GM21526 (cell line): ENCODE measurements around the gene ZNF621.
"Not testable (repeated sequence)": the region's sequence is repeated elsewhere in the genome, so short reads cannot be mapped to it uniquely, and the experiment has no call there.

Experiments
- ATAC-seq: cut with Tn5 transposase; IDR thresholded peaks from one replicate; pipeline ENCODE4 v1.9.1; 2021; ENCODE audit warnings: moderate library complexity; ENCODE audit not compliant: unreplicated experiment, low FRiP score

ZNF621 gene

DNA sequence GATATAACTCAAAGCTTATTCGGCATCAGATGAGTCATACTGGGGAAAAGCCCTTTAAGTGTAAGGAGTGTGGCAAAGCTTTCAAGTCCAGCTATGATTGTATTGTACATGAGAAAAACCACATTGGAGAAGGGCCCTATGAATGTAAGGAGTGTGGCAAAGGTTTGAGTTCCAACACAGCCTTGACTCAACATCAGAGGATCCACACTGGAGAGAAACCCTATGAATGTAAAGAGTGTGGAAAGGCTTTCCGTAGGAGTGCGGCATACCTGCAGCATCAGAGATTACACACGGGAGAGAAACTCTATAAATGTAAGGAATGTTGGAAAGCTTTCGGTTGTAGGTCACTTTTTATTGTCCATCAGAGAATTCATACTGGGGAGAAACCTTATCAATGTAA, 7.5 kb downstream of the ZNF621 start:
- ATAC-seq: no peak

DNA sequence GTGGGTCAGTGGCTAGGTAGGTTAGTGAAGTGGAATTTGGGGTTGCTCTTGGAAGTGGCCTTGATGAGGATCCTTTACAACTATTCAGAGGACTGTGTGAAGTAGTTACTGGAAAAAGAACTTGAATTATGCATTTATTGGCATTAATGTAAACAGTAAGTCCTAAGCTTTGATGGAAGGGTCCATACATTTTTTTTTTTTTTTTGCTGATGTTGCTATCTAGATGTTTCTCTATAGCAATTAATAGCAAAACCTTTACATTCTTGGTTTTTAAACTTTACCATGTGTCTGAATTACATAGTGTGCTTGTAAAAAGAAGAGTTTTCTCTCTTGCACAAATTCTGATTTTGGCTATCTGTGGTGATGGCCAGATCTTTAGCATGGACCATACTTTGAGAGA, 9.5 kb downstream of the ZNF621 start:
- no peak for ATAC-seq

DNA sequence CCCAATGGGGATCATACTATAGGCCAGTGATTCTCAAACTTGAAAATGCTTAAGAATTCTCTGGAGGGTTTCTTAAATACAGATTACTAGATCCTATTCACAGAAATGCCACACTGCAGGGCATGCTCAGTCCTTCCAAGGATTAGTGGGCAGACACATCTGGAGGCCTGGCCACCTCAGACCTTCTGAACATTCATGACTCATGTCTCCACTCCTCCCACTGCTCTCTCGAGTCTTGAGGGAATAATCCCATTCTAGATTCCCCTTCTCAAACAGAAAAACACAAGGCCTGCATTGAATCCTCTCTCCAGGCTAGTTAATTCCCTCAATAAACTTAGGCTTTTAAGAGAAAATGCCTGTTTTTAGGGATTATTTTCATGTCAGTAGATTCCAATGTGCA, 22.1 kb downstream of the ZNF621 start:
- ATAC-seq: no peak

DNA sequence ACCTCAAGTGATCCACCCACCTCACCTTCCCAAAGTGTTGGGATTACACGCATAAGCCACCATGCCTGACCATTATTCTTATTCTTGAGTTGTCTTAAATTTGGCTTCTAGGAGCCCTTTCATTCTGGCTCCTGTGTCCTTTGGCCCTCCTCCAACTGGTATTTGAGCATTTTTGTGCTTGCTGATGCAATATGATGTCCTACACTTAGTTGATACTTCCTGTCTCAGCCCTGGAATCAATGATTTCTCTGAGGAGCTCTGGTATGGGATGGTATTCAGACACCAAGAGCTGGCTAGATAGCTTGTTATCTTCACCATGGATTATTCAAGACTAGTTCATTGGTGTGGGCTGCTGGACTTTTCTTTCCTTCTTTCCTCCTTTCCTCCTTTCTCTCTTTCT, 25.4 kb downstream of the ZNF621 start:
- no peak for ATAC-seq

DNA sequence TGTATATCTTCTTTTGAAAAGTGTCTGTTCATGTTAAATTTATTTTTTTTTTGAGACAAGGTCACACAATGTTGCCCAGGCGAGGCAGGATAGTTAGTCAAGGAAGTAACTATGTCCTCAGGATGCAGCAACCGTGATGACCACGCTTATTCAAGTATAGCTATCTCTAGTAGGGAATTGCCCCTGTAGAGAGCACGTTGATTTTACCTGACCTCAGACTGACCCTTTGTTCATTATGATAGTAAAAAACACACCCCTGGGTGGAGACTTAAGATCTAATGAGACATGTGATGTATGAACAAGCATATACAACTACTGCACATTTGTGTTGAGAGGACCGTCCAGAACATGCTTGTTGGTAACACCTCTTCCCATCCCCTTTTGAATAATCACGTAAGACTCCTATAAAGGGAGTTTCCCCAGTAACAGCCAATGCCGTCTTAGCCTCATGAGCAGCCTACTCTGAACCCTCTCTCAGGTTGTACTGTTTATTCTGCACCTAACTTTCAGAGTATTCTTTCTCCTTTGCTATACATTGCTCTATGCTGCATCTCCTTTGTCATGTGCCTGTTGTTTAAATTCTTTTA, 32.9 kb downstream of the ZNF621 start:
- ATAC-seq: no peak

DNA sequence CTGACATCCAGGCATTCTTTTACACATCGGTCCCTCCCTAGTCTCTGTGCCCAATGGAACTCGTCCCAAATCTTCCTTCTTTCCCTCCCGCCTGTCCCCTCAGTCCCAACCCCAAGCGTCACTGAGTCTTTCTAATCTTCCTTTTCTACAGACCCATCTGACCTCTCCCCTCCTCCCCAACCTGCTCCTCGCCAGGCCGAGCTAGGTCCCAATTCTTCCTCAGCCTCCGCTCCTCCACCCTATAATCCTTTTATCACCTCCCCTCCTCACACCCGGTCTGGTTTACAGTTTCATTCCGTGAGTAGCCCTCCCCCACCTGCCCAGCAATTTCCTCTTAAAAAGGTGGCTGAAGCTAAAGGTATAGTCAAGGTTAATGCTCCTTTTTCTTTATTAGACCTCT, 37.7 kb downstream of the ZNF621 start:
- ATAC-seq: not testable (repeated sequence)

DNA sequence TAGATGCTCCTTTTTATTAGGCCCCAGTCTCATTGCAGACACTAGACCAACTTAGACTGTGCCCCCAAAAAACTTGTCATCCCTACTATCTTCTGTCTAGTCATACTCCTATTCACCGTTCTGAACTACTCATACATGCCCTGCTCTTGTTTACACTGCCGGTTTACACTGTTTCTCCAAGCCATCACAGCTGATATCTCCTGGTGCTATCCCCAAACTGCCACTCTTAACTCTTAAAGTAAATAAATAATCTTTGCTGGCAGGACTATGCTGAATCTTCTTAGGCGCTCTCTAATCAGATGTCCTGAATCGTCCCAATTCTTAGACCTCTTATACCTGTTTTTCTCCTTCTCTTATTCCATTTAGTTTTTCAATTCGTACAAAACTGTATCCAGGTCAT, 40.9 kb downstream of the ZNF621 start:
- ATAC-seq: not testable (repeated sequence)

DNA sequence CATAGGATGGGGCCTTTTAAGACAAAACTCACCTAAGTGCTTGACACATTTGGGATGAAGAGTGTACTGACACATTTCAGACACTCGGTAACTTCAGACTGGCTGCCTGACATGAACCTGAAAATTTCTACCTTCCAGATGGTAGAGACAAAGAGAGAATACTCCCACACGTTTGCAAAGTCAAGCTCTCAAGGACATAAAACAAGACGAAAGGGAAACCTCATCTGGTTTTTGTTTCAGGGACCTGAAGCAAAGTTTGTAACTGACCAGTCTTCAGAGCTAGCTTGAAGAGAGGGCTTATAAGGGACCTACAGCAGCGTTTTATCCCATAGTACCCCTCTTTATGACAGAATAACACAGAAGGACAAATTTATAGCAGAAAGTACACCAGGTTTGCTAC, 41.9 kb downstream of the ZNF621 start:
- ATAC-seq: no peak

DNA sequence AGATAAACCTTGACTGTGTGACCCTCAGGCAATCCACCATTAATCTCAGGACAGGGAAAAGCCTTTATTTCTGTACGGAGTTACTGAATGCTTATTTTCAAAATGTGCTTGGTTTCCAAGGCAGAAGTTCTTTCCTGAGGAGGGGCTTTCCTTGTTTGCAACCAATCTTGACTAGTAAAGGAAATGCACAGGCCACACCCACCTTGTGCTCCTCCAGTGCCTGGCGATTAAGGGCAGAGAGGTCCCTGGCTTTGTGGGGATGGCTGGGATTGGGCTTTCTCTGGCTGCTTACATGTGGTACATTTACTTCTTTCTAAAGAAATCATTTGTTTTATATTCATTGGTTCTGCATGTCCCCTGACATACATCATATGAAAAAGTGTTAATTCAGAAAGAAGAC, 47.8 kb downstream of the ZNF621 start:
- ATAC-seq: no peak

DNA sequence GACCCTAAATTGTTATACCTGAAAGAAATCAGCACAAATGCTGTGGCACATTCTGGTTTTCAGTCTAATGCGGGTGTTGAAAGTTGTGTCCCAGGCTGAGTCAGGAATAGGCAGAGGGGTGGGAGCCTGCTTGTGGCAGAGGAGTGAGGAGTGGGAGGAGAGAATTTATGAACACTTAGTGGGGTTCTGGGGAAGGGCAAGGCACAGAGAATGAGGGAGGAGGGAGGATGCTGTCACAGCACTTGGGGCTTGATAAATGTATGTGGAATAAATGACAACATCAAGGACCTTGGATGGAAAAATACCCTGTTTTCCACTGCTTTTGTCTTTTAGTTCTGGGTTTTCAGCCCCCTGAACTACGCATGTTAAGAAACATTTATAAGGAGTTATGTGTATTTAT, 49.3 kb downstream of the ZNF621 start:
- no peak for ATAC-seq

DNA sequence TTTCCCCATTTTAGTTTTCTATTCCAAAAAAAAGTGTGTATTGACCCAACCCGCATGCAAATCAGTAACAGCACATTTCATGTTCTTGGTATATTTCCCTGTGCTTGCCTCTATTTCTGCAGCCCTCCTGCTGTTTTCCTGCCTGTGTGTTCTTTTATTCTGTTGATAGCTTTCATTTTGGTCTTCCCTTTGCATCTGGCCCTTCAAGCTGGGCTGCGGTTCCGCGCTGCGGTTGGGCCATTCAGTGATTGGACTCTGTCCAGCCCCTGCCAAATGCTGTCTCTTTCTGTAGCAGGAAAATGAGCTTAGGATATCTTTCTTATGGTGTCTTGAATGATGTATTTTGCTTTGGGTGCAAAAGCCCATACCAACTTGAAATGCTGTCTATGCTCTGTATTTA, 49.9 kb downstream of the ZNF621 start:
- ATAC-seq: no peak

DNA sequence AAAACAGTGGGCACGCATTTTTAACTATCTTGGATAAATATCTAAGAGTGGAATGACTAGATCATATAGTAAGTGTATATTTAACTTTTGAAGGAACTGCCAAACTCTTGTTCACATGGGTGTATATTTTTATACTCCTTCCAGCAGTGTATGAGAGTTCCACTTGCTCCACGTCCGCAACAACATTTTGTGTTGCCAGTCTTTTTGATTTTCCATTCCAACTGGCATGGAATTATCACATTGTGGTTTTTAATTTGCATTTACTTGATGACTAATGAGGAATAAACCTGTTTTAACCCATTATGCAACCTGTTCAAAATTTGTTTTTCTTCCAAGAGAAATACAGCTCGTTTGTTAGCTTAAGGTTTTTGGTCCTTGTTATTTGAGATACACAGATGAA, 51.6 kb downstream of the ZNF621 start:
- no peak for ATAC-seq

DNA sequence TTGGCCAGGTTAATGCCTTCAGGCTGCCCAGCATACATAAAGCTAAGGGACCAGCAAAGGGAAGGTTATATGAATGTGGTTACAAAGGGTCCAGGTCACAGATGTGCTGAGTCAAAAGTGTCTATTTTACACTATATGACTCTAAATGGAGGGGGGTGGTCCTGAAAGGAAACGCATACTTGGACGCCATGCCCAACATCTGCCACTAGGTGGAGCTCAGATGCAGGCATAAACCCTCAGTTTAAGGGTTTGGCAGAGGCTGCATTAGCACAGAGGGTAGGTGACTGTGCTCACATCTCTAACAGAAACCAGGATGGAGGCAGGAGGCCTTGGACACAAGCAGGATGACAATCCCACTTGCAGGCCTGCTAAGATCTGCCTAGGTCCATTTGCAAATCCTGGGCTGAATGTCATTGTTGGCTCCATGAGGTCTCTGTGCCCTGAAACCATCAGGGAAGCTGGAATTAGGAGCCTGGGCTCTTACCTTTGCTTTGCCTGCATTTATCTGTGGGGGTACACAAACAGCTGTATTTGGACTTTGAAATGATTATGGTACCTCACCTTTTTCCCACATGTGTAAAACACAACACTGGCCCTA, 55.8 kb downstream of the ZNF621 start:
- ATAC-seq: no peak

DNA sequence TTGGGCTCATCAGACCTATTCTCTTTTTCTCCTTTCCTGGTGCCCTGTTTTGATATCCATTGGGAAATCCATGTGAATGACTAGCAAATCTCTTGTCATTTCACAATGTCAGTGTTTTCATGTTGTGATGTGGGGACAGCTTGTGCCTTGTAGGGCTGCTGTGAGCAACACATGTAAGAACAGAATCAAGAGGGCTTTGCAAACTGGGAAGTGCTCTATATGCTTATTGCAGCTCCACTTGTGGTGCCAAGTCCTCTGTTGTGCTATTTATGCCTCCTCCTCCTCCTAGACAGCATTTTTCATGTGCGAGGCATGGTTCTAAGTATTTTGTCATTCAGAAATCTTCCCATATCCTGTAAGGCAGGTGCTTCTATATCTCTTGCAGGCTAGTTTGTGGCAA, 56.4 kb downstream of the ZNF621 start:
- ATAC-seq: no peak

DNA sequence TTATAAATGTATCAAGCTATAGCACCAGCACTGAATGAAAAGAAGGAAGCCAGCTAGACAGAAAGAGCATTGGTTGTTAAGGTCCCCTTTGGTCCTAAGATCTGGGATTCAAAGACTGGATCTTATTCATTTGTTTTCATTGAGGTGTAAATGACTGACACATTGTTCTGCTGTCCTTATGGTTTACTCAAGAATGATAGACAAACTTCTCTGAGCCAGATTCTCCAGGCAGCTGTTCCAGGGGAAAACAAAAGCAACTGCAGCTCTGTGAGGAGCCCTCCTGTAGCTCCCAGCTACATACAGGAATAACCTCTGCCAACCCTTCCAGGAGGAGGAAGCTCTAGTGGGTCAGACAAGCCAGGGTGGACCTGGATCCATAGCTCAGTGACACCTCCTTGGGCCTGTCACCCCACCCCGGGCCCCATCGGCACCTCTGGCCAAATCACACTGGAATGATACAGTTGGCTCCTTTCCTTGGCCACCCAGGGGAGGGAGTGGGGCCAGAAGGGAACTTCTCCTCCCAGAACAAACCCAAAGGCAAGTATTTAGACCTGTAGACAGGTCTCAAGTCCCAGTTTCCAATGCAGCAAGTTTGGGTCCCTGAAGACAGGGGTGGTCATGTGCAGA, 57.8 kb downstream of the ZNF621 start:
- ATAC-seq: no peak

DNA sequence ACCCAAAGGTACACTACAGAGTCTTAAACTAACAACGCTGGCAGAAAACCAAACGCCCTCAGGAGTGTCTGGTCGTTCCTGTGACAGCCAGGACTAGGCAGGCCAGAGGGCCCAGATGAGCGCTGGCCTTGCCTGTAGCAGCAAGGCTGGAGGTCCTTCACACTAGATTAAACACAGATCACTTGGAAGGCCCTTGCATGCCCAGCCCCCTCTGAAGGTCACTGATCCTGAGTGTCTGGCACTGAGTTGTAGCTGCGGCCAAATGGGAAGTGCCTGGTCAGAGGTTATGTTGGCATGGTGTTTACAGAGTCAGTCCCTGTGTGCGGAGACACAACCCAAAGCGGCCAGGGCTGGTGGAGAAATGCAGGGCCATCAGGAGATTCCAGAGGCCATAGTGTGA, 58.9 kb downstream of the ZNF621 start:
- no peak for ATAC-seq

DNA sequence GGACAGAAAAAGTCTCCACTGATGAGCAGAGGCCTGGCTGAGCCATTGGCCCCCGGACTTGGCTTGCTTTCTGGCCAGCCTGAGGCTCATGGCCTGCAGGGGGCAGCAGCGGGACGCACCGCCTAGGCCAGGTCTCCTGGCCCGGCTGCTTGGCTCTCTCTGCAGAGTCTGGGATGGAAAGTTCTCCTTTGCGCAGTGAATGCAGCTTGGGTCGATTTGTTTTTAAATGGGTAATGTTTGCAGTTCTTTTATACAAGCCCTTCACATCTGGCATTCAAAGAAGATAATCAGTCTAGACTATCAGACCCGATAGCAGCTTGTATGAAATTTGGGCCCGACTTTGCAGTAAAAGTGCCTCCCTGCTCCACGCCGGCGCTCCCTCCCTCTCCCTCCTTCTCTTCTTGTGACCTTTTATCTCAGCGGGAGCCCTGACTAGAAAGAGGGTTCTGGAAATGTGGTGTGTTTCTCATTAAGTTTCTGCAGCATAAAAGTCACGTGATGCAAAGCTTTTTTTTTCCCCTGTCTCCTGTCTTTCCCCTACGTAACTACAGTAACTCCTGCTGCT, 59.9 kb downstream of the ZNF621 start:
- ATAC-seq: no peak

DNA sequence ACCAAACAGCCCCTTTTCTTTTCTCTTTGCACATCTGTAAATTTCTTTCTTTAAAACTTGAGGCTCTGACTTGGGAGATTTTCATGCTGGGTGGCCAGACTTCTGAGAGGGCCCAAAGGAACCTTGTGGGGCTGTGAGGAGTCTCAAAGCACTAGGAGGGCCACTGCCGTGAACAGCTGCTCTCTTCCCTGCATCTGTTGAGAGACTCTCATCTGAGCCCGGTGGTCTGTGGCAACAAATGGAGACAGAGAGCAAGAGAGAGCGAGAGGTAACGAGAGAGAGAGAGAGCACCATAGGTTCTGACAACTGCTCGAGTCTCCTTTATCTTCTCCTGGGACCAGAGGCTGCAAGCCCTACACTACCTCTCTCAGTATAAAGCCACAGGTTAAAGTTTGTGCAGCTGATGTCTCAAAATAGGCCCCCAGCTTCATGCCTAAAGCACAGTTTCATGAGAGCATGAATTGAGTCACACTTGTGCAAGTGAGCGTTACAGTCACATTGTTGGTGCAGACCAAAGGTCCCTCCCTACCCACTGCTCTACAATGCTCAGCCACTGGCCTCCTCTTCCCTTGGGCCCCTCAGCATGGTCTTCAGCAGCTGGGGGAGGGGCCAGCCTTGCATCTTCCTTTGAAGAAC, 60.7 kb downstream of the ZNF621 start:
- ATAC-seq: no peak

DNA sequence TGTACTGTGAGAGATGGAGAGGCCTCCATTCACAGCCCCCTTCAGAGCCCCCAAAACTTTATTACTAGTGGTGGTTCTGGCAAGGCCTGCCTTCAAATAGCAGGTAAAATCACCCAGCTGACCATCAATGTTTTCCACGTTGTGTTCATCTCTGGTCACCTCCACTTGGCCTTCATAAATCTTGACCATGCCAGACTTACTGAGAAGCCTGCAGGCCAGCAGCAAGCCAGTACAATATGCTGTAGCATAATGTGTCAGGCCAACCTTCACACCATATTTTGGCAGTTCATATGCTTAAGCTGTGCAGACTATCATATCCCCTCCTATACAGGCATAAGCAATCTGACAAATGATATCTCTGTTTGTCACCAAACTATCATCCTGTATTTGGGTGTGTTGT, 62.1 kb downstream of the ZNF621 start:
- no peak for ATAC-seq

DNA sequence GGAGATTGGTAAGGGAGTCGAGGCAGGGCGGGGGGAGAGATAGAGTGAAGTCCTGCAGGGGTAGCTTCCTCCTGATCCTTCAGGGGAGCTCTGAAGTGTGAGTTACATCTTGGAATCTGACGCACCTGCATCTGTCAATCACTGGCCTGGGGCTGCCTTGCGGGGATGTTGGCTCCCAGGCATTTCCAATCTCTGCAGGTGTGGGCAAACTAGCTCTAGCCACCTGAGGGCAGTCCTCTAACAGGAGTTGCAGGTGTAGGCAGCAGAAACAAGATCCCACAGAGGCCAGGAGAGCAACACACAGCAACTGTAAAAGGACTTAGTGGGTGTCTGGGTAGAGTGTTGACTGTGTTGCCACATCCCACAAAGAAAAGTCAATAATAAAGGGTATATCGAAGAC, 63.6 kb downstream of the ZNF621 start:
- no peak for ATAC-seq
